Activated T-helper 2 cell treated with anti-CD3 and anti-CD28 coated beads, Interferon-gamma antibody, Interleukin-2, Interleukin-4, amounts not matched to agents 10 μg/mL and 5 μg/mL and 100 μg/mL, durations not matched to agents 14 hours and 24 hours and 36 hours (primary cell): ENCODE results near the gene MPPED2. TPM values are rescaled to one million over a fixed set of nuclear protein-coding genes. Genes with fewer than 3 reads are reported as not detected.

Source experiments
- DNase-seq: peaks from one replicate; pipeline ENCODE4 v3.0.0; 2021; ENCODE audit warnings: low spot score
- H3K27ac Mint-ChIP-seq: one replicate; pipeline ENCODE4 v1.8.0; 2021; ENCODE audit warnings: mixed read lengths
- H3K27me3 Mint-ChIP-seq: one replicate; pipeline ENCODE4 v1.8.0; 2021; ENCODE audit warnings: low read depth, mixed read lengths
- H3K36me3 Mint-ChIP-seq: one replicate; pipeline ENCODE4 v1.8.0; 2021; ENCODE audit warnings: low read depth, mixed read lengths
- H3K4me1 Mint-ChIP-seq: one replicate; pipeline ENCODE4 v1.8.0; 2021; ENCODE audit warnings: low read depth, mixed read lengths
- H3K4me3 Mint-ChIP-seq: one replicate; pipeline ENCODE4 v1.8.0; 2021; ENCODE audit warnings: low read depth, mild to moderate bottlenecking, moderate library complexity, mixed read lengths
- H3K9me3 Mint-ChIP-seq: one replicate; pipeline ENCODE4 v1.8.0; 2021; ENCODE audit warnings: mixed read lengths
- intact Hi-C: fragments of 100-400 bp; cut with micrococcal nuclease; formaldehyde crosslinking; loops from one replicate; pipeline ENCODE4 v1.15.1; 2023
- total RNA-seq: library from RNA; stranded (reverse); gene quantifications from 2 replicates; pipeline ENCODE4 v1.2.3, GENCODE V29; 2022

MPPED2 gene
- total RNA-seq, 1 donor from 2014 or later = not detected

DNA sequence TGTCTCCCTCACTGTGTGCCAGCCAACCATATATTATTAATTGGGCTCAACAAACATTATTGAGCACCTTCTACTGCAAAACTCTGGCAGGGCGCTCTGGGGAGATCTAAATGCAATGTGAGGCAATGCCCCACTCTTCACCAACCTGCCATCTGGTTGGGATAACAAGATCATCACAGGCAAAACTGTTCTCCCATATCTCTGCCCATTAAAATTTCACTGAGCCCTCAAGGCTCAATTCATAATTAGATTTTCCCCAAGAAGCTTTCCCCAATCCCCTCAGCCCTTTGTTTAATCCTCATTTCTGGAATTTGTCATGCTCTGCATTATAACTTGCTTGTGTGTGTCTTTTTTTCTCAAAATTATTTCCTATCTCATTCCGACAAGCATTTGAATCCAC lies 156.6 kb downstream of the MPPED2 start:
- H3K4me1 Mint-ChIP-seq = no peaks in the 10 kb centered on the region
- no peak for DNase-seq
- no peaks in the 10 kb centered on the region for H3K9me3 Mint-ChIP-seq
- H3K4me3 Mint-ChIP-seq = no peak overlapping the region
- no peaks in the 10 kb centered on the region for H3K27me3 Mint-ChIP-seq
- no peaks in the 10 kb centered on the region for H3K36me3 Mint-ChIP-seq
- H3K27ac Mint-ChIP-seq = no peak overlapping the region
- intact Hi-C loops = no loop called here

DNA sequence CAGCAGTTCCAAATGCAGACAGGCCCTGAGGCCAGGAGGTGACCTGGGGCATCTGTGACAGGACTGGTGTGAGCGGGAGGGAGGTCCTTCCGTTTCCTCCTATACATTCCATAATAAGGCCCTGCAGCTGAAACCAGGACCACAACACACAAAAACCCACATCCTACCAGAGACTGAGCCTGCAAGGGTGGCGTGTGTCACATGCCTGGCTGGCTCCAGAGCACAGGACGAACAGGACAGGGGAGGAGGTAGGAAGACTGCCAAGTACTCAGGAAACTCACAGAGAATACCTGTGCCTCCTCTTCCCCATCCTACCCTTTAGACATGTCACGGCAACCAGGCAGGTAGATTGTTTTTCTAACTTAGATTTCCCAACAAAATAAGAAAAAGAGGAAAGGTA lies 159.4 kb downstream of the MPPED2 start:
- no peaks in the 10 kb centered on the region for H3K4me1 Mint-ChIP-seq
- intact Hi-C loops = no loop called here
- no peaks in the 10 kb centered on the region for H3K9me3 Mint-ChIP-seq
- DNase-seq = no peak
- no peaks in the 10 kb centered on the region for H3K36me3 Mint-ChIP-seq
- no peaks in the 10 kb centered on the region for H3K27me3 Mint-ChIP-seq
- H3K4me3 Mint-ChIP-seq = no peak overlapping the region
- no peak overlapping the region for H3K27ac Mint-ChIP-seq

DNA sequence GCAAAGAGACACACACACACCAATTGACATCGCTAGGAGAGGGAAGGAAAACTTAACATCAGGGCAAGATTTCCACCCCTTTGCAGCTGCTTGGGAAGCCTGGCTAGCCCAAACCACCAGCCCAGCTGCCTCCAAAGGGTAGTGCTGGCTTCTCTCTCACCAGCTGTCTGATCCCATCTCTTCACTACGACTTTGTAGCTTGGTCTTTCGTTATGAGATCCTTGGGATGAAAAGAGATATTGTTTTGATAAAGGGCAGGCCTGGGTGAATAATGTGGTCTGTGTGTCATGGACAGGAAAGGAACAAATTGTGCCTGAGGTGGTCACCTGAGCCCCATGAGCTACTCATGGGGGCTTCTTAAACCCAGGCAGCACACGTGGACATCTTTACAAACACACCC lies 161.3 kb downstream of the MPPED2 start:
- H3K9me3 Mint-ChIP-seq = no peaks in the 10 kb centered on the region
- H3K36me3 Mint-ChIP-seq = no peaks in the 10 kb centered on the region
- no peaks in the 10 kb centered on the region for H3K4me1 Mint-ChIP-seq
- intact Hi-C loops = no loop called here
- H3K27me3 Mint-ChIP-seq = no peaks in the 10 kb centered on the region
- DNase-seq = no peak
- H3K4me3 Mint-ChIP-seq = no peak overlapping the region
- H3K27ac Mint-ChIP-seq = no peak overlapping the region

DNA sequence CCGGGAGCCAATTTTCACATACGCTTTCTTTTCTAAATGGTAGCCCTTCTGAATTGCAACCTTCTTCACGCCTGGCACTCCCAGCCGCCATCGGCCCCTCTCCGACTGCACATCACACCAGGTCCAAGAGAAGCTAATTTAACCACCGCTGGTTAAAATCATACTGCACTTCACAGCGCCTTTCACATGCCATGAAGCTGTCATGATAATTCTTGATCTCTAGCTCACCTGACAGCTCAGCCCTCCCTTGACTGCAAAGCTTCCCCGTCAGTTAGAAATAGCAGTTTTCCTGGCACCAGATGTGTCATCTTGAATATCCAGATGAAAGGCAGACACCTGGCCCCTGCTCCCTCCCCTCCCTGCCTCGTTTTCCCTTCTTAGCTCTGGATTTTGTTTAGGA lies 161.8 kb downstream of the MPPED2 start:
- H3K9me3 Mint-ChIP-seq = no peaks in the 10 kb centered on the region
- no peaks in the 10 kb centered on the region for H3K27me3 Mint-ChIP-seq
- no peak for DNase-seq
- H3K36me3 Mint-ChIP-seq = no peaks in the 10 kb centered on the region
- no peak overlapping the region for H3K27ac Mint-ChIP-seq
- intact Hi-C loops = no loop called here
- no peaks in the 10 kb centered on the region for H3K4me1 Mint-ChIP-seq
- H3K4me3 Mint-ChIP-seq = no peak overlapping the region

DNA sequence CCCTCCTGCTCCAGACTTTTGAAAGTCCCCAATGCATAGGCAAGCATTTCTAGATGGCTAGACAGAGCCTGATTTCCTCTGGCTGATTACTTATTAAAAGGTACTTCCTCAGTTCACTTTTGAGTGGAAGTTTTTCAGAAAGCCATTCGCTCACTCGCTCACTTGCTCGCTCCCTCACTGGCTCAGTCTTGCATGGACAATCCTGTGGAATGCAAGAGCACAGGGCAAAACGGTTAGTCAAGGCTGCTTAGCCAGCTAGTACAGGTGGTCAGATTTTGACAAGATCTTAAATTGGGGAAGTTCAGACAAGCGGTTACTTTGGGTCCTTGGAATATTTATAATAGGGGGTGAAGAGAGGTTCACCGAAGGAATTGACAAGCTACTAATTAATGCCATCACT lies 162.3 kb downstream of the MPPED2 start:
- intact Hi-C loops = no loop called here
- Mint-ChIP-seq H3K4me1 (no peaks in the 10 kb centered on the region), H3K36me3 (no peaks in the 10 kb centered on the region), H3K27me3 (no peaks in the 10 kb centered on the region), H3K9me3 (no peaks in the 10 kb centered on the region), H3K4me3 (no peak overlapping the region), H3K27ac (no peak overlapping the region)
- DNase-seq = no peak

DNA sequence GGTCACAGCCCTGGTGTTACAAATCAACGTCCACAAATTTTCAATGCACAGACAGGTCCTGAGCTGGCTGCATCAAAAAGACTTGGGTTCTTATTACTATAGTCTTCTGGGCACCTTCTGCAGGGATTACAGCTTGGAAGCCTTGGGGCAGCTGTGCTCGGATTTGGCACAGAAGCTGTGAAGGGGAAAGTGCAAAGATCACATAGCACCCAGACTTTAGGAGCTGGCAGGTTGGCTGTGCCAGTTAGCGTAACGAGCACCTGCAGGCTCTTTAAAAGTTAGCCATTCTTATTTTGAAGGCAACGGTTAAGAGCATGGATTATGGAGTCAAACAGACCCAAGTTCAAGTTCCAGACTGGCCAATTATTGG lies 162.9 kb downstream of the MPPED2 start:
- no peaks in the 10 kb centered on the region for H3K9me3 Mint-ChIP-seq
- intact Hi-C loops = no loop called here
- H3K27ac Mint-ChIP-seq = no peak overlapping the region
- H3K4me1 Mint-ChIP-seq = no peaks in the 10 kb centered on the region
- DNase-seq = no peak
- H3K36me3 Mint-ChIP-seq = no peaks in the 10 kb centered on the region
- no peak overlapping the region for H3K4me3 Mint-ChIP-seq
- H3K27me3 Mint-ChIP-seq = no peaks in the 10 kb centered on the region

DNA sequence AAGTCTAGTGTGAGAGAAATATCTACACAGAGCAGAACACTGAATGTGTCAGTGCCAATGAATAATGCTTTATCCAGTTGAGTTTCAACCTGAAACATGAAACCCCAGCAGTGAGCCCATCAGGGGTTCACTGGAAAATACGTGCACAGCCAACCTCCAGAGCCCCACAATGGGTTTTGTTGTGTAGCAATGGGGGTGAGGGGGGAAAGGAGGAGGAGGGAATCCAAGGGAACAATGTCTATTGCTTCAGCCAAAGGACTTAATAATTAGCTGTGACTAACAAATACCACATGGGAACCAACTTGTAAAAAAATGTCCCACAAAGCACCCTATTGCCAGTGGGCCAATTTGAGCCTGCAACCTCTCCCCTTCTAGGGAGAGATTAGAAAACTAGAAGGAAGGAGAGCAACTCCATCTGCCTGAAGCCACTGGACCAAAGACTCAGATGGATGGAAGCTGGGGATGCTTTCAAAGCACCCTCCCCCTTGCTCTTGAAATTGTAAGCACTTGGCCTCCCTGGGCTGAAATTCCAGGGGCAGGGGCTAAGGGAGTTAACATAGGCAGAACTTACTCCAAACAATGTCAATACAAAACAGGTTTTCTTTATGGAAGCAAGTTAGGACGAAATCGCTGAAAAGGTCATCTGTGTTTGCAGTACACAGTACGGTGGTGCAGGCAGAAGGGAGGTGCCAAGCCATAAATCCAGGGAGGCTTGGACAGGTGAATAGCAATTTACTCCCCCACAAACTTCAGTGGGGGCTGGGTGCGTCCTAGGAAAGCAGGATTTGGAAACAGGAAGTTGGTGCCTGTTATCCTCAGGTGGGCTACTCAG lies 163.5 kb downstream of the MPPED2 start:
- H3K4me1 Mint-ChIP-seq = no peaks in the 10 kb centered on the region
- no peaks in the 10 kb centered on the region for H3K27me3 Mint-ChIP-seq
- H3K27ac Mint-ChIP-seq = no peak overlapping the region
- intact Hi-C loops = no loop called here
- H3K36me3 Mint-ChIP-seq = no peaks in the 10 kb centered on the region
- no peaks in the 10 kb centered on the region for H3K9me3 Mint-ChIP-seq
- DNase-seq = no peak
- no peak overlapping the region for H3K4me3 Mint-ChIP-seq

DNA sequence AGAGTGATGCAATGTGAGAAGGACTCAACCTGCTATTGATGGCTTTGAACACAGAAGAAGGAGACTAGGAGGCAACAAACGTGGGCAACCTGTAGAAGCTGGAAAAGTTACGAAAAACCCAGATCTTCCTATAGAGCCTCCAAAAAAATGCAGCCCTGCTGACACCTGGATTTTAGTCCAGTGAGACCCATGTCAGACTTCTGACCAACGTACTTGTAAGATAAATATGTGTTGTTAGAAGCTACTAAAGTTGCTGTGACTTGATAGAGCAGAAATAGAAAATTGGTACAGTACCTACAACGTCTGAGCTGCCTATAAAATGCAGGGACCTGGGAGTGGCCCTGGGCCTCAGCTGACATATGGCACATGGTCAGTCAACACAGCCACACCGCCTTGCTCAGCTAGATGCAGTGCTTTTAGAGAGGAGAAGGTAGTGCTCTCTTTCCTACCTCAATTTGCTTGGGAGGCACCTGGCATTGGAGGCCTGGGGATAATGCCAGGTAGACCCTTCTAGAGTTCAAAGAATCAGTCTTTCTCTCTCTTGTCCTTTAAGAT lies 165.8 kb downstream of the MPPED2 start:
- no peak for DNase-seq
- no peak overlapping the region for H3K4me3 Mint-ChIP-seq
- H3K4me1 Mint-ChIP-seq = no peaks in the 10 kb centered on the region
- intact Hi-C loops = no loop called here
- no peak overlapping the region for H3K27ac Mint-ChIP-seq
- H3K9me3 Mint-ChIP-seq = no peaks in the 10 kb centered on the region
- H3K27me3 Mint-ChIP-seq = no peaks in the 10 kb centered on the region
- H3K36me3 Mint-ChIP-seq = no peaks in the 10 kb centered on the region

DNA sequence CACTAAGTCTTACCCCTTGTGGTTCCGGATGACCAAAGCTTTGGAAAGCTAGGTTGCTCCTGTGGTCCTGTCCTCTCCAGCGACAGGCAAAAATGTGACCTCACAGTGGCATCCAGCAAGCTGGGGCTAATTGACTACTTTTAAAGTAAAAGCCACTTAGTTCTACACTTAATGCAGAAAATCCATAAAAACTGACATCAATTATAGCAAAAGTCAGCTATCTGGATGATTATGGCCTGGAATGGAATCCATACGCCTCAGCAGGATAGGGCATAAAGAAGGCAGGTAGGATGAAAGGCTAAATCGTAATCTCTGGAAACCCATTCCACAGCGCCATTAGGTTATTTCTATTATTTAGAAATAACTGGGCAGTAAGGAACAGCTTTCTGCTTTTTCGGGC lies 171.3 kb downstream of the MPPED2 start:
- DNase-seq = no peak
- Mint-ChIP-seq H3K4me3 (no peak overlapping the region), H3K27ac (no peak overlapping the region), H3K27me3 (no peaks in the 10 kb centered on the region), H3K36me3 (no peaks in the 10 kb centered on the region), H3K9me3 (no peaks in the 10 kb centered on the region), H3K4me1 (no peaks in the 10 kb centered on the region)
- intact Hi-C loops = no loop called here

DNA sequence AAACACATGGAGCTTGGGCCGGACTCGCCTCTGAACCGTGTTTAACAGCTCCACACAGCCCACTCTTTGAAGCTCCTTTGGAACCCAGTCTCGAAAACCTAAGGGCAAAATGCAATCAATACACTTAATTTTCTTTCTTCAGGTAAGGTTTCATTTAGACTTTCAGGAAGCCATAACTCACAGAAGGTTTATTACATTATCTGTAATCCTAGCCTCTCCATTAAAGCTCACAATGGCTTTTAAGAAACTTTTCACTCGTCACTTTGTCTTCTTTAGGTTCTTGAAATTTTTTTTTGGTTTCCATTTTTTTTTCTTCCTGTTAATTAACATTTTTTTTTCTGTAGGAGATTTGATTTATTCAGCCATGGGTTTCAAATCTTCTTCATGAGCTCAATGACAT lies 171.9 kb downstream of the MPPED2 start:
- H3K36me3 Mint-ChIP-seq = no peaks in the 10 kb centered on the region
- no peaks in the 10 kb centered on the region for H3K9me3 Mint-ChIP-seq
- no peak overlapping the region for H3K27ac Mint-ChIP-seq
- H3K27me3 Mint-ChIP-seq = no peaks in the 10 kb centered on the region
- DNase-seq = no peak
- intact Hi-C loops = no loop called here
- no peak overlapping the region for H3K4me3 Mint-ChIP-seq
- no peaks in the 10 kb centered on the region for H3K4me1 Mint-ChIP-seq

DNA sequence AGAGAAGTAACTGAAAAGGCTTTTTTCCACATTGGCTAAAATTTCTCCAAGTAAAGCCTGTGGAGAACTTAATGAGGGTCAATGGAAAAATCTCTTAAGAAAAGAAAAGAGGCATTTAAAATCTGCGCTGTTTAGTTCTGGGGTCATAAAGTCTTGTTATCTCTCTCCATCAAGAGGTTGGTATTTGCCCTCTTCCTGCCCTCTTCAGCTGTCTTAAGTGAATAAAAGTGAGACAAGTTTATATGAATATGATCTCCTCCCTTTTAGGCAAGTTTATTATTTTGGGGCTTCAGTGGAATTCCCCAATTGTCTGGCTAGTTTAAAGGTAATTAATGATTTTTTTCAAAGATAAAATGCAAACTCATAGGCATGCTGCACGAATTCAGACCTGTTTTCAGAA lies 173.6 kb downstream of the MPPED2 start:
- no peaks in the 10 kb centered on the region for H3K36me3 Mint-ChIP-seq
- DNase-seq = no peak
- H3K27ac Mint-ChIP-seq = no peak overlapping the region
- H3K9me3 Mint-ChIP-seq = no peaks in the 10 kb centered on the region
- H3K4me1 Mint-ChIP-seq = no peaks in the 10 kb centered on the region
- intact Hi-C loops = no loop called here
- no peak overlapping the region for H3K4me3 Mint-ChIP-seq
- H3K27me3 Mint-ChIP-seq = no peaks in the 10 kb centered on the region

DNA sequence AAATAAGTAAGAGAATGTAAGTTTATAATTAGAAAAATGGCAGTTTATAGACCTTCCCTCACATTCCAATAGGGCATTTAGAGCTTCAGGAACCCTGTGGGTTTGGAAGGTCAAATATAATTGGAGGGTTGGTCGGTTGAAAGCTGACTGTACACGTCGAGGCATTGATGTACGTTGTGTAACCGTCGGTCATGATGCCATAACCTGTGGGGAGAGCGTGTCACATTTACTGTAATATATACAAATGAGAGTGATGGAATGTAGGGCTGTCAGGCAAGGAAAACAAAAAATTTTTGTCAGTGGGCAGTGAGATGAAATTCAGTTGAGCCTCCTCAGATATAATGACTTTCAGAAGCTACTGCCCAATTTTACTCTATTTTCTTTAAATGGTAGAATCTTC lies 174.8 kb downstream of the MPPED2 start:
- H3K9me3 Mint-ChIP-seq = no peaks in the 10 kb centered on the region
- no peak overlapping the region for H3K4me3 Mint-ChIP-seq
- H3K36me3 Mint-ChIP-seq = no peaks in the 10 kb centered on the region
- H3K27ac Mint-ChIP-seq = no peak overlapping the region
- intact Hi-C loops = no loop called here
- no peaks in the 10 kb centered on the region for H3K27me3 Mint-ChIP-seq
- DNase-seq = no peak
- no peaks in the 10 kb centered on the region for H3K4me1 Mint-ChIP-seq

DNA sequence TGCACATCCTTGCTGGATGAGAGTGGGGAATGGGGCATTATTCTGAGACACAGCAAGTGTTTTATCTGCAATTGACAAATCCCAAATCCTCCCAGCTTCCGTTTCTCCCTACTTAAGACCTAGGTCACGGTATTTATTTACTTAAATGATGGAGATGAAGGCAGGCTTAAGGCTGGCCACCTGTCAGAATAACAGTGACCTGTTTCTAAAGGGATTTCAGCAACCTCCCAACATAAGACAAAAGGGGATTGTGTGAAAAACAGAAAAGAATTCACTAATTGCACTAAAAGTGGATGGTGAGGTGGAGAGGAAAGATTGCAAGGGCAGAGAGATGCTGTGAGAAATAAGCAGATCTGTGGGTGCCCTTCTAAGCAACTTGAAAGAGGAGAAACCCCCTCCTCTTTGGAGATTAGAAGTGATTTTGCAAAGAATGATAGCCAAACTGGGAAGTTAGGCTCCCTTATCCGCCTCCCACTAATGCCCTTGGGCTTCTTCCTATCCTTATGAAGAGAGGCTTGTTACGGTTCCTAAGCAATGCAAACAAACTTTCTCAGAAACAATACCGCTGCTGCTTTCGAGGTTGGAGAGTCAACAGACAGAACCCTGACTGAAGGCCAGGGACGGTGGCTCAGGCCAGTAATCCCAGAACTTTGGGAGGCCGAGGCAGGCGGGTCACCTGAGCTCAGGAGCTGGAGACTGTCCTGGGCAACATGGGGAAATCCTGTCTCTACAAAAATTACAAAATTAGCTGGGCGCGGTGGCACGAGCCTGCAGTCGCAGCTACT lies 179.0 kb downstream of the MPPED2 start:
- no peaks in the 10 kb centered on the region for H3K27me3 Mint-ChIP-seq
- intact Hi-C loops = no loop called here
- H3K9me3 Mint-ChIP-seq = no peaks in the 10 kb centered on the region
- DNase-seq = no peak
- H3K27ac Mint-ChIP-seq = no peak overlapping the region
- H3K4me3 Mint-ChIP-seq = no peak overlapping the region
- no peaks in the 10 kb centered on the region for H3K4me1 Mint-ChIP-seq
- no peaks in the 10 kb centered on the region for H3K36me3 Mint-ChIP-seq
